ENCODE measurements around the gene COL5A1.

Gene COL5A1

DNA sequence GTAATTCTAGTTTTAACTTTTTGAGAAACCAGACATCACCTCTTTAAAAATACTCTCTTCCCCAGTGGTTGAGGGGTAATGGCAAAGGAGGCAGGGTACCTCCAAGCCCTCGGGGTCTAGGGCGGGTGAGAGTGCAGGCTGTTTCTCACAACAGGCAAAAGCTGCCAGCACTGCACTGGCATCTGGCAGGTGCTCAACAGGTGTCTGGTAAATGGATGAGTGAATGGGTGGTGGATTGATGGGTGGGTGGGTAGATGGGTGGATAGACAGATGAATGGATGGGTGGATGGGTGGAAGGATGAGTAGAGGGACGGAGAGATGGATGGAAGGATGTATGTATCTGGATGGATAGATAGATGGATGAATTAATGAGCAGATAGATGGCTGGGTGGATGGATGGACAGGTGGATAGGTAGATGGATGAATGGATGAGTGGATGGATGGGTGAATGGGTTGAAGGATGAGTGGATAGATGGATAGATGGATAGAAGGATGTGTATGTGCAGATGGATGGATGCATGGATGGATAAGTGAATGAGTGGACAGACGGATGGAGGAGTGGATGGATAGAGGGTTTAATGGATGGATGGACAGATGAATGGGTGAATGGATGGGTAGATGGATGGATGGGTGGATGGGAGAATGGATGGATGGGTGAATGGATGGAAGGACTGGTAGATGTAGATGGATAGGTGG is 84.6 kb downstream of the COL5A1 start:
- Histone ChIP-seq H3K27me3 (ENCODE audit: insufficient read depth, insufficient read length) (no peaks in the 10 kb centered on the region), H3K4me1 (ENCODE audit: insufficient read depth, insufficient read length) (peaks cover 15% of the 10 kb centered on the region), H3K9me3 (ENCODE audit: insufficient read depth, low read length) (no peaks in the 10 kb centered on the region), H3K36me3 (ENCODE audit: insufficient read depth, insufficient read length, low read length) (peaks cover 96% of the 10 kb centered on the region), H3K4me3 (ENCODE audit: insufficient read length, low read depth) (no peak overlapping the region), H3K9ac (ENCODE audit: insufficient read length, low read depth) (no peak overlapping the region)
- TF ChIP-seq ZNF274 (IDR thresholded peaks at IDR 0.05; ENCODE audit: low read depth, low read length) (no peak), SUZ12 (IDR thresholded peaks at IDR 0.05; ENCODE audit: extremely low read depth, insufficient read depth, insufficient read length) (no peak), YY1 (IDR thresholded peaks at IDR 0.05; ENCODE audit: insufficient read depth, insufficient read length) (no peak)
- no peak for DNase-seq (ENCODE audit: low read depth, low spot score)

DNA sequence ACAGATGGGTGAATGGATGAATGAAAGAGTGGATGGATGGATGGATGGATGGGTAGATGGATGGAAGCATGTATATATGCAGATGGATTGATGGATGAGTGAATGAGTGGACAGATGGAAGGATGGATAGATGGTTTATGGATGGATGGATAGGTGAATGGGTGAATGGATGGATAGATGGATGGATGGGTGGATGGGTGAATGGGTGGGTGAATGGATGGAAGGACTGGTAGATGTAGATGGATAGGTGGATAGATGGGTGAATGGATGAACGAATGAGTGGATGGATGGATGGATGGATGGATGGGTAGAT is 85.1 kb downstream of the COL5A1 start:
- Histone ChIP-seq H3K4me1 (ENCODE audit: insufficient read depth, insufficient read length) (peaks cover 15% of the 10 kb centered on the region), H3K9ac (ENCODE audit: insufficient read length, low read depth) (no peak overlapping the region), H3K36me3 (ENCODE audit: insufficient read depth, insufficient read length, low read length) (peaks cover 96% of the 10 kb centered on the region), H3K4me3 (ENCODE audit: insufficient read length, low read depth) (no peak overlapping the region), H3K27me3 (ENCODE audit: insufficient read depth, insufficient read length) (no peaks in the 10 kb centered on the region), H3K9me3 (ENCODE audit: insufficient read depth, low read length) (no peaks in the 10 kb centered on the region)
- no peak for DNase-seq (ENCODE audit: low read depth, low spot score)
- TF ChIP-seq ZNF274 (IDR thresholded peaks at IDR 0.05; ENCODE audit: low read depth, low read length) (no peak), YY1 (IDR thresholded peaks at IDR 0.05; ENCODE audit: insufficient read depth, insufficient read length) (no peak), SUZ12 (IDR thresholded peaks at IDR 0.05; ENCODE audit: extremely low read depth, insufficient read depth, insufficient read length) (no peak)

DNA sequence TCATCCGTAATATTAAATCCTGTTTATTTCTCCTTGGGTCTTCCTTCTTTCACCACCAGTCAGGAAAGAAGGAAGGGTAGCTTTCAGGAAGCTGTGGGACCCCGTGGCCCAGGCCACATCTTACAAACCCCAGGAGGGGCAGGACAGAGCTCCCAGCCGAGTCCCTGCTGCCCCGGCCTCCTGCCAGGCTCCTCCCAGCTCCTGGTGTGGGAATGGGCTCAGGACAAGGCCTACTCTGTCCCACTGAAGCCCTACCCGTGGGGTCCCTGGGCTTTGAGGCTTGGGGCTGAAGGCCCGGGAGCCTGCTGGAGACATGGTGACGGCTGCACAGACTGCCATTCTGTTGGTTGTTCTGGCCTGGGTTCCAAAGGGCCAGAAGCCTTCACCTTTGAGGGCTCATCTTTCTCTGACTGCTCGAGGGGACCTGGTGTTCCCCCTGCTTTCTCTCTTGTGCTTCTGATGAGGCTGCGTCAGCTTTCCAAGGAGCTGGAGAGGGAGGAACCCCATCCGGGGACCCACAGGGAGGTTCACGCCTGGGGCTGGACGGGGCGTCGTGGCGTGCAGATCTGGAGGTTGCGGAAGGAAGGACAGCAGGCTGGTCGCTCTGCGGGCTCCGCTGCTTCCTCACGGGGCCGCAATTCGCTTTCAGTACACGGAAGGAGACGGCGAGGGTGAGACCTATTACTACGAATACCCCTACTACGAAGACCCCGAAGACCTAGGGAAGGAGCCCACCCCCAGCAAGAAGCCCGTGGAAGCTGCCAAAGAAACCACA is 86.6 kb downstream of the COL5A1 start:
- Histone ChIP-seq H3K27me3 (ENCODE audit: insufficient read depth, insufficient read length) (no peaks in the 10 kb centered on the region), H3K4me3 (ENCODE audit: insufficient read length, low read depth) (no peak overlapping the region), H3K4me1 (ENCODE audit: insufficient read depth, insufficient read length) (peaks cover 15% of the 10 kb centered on the region), H3K9me3 (ENCODE audit: insufficient read depth, low read length) (no peaks in the 10 kb centered on the region), H3K36me3 (ENCODE audit: insufficient read depth, insufficient read length, low read length) (peaks cover 96% of the 10 kb centered on the region), H3K9ac (ENCODE audit: insufficient read length, low read depth) (no peak overlapping the region)
- no peak for DNase-seq (ENCODE audit: low read depth, low spot score)
- TF ChIP-seq YY1 (IDR thresholded peaks at IDR 0.05; ENCODE audit: insufficient read depth, insufficient read length) (no peak), SUZ12 (IDR thresholded peaks at IDR 0.05; ENCODE audit: extremely low read depth, insufficient read depth, insufficient read length) (no peak), ZNF274 (IDR thresholded peaks at IDR 0.05; ENCODE audit: low read depth, low read length) (no peak)

DNA sequence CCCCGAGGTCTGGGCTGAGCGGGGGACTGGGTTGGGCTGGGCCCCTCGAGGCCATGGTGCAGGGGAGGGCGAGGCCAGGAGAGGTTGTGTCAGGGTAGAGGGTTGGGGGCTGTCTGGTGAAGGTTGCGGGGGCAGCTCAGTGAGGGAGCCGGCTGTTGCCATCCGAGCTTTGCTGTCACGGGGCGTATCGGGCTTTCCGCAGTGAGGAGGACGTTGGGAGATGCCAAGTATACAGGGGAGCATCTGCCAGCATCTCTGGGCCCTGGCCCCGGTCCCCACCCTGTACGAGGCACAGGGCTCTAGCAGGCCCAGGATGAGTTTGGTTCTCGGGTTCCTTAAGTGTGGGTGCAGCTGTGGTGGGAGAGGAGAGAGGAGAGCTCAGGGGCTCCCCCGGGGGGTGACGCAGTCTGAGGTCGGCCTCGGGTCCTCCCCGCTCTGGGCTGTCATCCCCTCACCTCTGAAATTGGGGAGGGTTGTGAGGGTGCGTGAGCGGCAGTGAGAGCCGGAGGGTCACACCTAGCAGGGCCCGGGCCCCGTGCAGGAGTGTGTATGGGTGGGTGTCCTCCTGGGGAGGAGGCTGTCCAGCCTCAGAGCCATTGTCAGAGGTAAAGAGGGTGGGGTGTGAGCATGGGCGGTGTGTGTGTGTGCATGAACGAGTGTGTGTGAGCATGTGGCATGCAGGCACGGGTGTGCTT is 87.3 kb downstream of the COL5A1 start:
- no peak overlapping the region for H3K9ac ChIP-seq (ENCODE audit: insufficient read length, low read depth)
- no peaks in the 10 kb centered on the region for H3K27me3 ChIP-seq (ENCODE audit: insufficient read depth, insufficient read length)
- H3K4me3 ChIP-seq (ENCODE audit: insufficient read length, low read depth) = no peak overlapping the region
- no peaks in the 10 kb centered on the region for H3K9me3 ChIP-seq (ENCODE audit: insufficient read depth, low read length)
- DNase-seq (ENCODE audit: low read depth, low spot score) = no peak
- peaks cover 16% of the 10 kb centered on the region for H3K4me1 ChIP-seq (ENCODE audit: insufficient read depth, insufficient read length)
- TF ChIP-seq ZNF274 (IDR thresholded peaks at IDR 0.05; ENCODE audit: low read depth, low read length) (no peak), YY1 (IDR thresholded peaks at IDR 0.05; ENCODE audit: insufficient read depth, insufficient read length) (no peak), SUZ12 (IDR thresholded peaks at IDR 0.05; ENCODE audit: extremely low read depth, insufficient read depth, insufficient read length) (no peak)
- peaks cover 96% of the 10 kb centered on the region for H3K36me3 ChIP-seq (ENCODE audit: insufficient read depth, insufficient read length, low read length)

DNA sequence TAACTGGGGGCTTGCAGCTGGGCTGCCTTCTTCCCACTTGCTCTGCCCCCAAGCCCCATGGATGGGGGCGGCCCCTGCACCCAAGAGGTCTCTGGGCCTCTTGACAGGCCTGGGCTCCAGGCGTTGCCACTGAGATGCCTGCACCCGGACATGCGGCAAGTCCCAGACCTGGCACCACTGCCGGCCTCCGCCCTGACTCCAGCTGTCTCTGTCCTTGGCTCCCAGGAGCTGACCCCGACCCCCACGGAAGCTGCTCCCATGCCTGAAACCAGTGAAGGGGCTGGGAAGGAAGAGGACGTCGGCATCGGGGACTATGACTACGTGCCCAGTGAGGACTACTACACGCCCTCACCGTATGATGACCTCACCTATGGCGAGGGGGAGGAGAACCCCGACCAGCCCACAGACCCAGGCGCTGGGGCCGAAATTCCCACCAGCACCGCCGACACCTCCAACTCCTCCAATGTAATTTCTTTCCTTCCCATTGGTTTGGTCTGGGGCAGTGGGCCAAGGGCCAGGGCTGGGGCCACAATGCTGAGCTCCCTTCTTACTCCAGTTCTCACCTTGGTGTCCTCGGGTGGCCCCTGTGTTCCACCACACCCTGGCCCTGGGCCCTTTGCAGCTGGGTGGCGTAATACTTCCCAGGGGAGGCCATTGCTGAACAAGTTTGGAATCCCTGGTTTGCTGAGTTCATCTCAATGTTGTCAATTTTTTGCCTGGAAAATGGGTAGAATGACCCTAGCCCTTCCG is 88.6 kb downstream of the COL5A1 start:
- Histone ChIP-seq H3K9me3 (ENCODE audit: insufficient read depth, low read length) (no peaks in the 10 kb centered on the region), H3K27me3 (ENCODE audit: insufficient read depth, insufficient read length) (no peaks in the 10 kb centered on the region), H3K9ac (ENCODE audit: insufficient read length, low read depth) (no peak overlapping the region), H3K4me3 (ENCODE audit: insufficient read length, low read depth) (no peak overlapping the region), H3K4me1 (ENCODE audit: insufficient read depth, insufficient read length) (peaks cover 10% of the 10 kb centered on the region), H3K36me3 (ENCODE audit: insufficient read depth, insufficient read length, low read length) (peaks cover 96% of the 10 kb centered on the region)
- TF ChIP-seq SUZ12 (IDR thresholded peaks at IDR 0.05; ENCODE audit: extremely low read depth, insufficient read depth, insufficient read length) = no peak
- TF ChIP-seq YY1 (IDR thresholded peaks at IDR 0.05; ENCODE audit: insufficient read depth, insufficient read length) = no peak
- no peak for TF ChIP-seq ZNF274 (IDR thresholded peaks at IDR 0.05; ENCODE audit: low read depth, low read length)
- DNase-seq (ENCODE audit: low read depth, low spot score) = no peak

DNA sequence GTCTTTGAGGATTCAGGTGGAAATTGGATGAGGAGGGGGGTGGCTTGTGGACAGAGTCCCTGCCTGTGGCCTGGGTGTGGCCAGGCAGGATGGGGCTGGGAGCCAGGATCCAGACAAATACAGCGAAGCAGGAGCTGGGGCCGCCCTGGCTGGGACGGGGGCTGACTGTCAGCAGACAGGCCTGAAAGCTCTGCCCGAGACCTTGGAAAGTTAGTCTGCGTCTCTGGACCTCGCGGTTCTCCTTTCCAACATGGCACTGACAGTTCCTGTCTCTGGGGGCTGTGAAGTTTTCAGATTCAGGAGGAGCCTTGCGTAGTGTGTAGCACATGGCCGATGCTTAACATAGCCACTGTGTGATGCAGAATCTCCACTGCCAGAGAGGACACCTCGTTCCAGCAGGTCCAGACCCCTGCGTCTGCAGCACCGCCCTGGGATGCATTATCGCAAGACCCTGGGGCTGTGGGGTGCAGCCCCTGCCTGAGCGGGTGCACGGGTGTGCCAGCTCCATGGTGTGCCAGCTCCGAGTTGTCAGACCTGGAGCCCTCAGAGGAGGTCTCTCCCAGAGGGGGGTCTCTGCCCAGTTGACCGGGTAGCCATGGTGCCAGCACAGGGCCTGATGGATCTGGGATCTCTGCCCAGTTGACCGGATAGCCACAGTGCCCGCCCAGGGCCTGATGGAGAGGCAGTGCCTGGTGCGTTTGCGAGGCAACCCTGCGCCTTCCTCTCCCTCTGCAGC is 89.3 kb downstream of the COL5A1 start:
- Histone ChIP-seq H3K4me3 (ENCODE audit: insufficient read length, low read depth) (no peak overlapping the region), H3K27me3 (ENCODE audit: insufficient read depth, insufficient read length) (no peaks in the 10 kb centered on the region), H3K9me3 (ENCODE audit: insufficient read depth, low read length) (no peaks in the 10 kb centered on the region), H3K36me3 (ENCODE audit: insufficient read depth, insufficient read length, low read length) (peaks cover 96% of the 10 kb centered on the region), H3K4me1 (ENCODE audit: insufficient read depth, insufficient read length) (peaks cover 10% of the 10 kb centered on the region), H3K9ac (ENCODE audit: insufficient read length, low read depth) (no peak overlapping the region)
- DNase-seq (ENCODE audit: low read depth, low spot score) = no peak
- no peak for TF ChIP-seq ZNF274 (IDR thresholded peaks at IDR 0.05; ENCODE audit: low read depth, low read length)
- no peak for TF ChIP-seq YY1 (IDR thresholded peaks at IDR 0.05; ENCODE audit: insufficient read depth, insufficient read length)
- no peak for TF ChIP-seq SUZ12 (IDR thresholded peaks at IDR 0.05; ENCODE audit: extremely low read depth, insufficient read depth, insufficient read length)
